HL-60 (cell line): ENCODE results near the gene MEST.

Experiments used
- GABPA ChIP-seq: IDR thresholded peaks from 2 replicates; pipeline ENCODE4 v1.6.1; 2012; ENCODE audit warnings: low read depth
- POLR2AphosphoS5 ChIP-seq: IDR thresholded peaks from 2 replicates; pipeline ENCODE4 v1.6.1; 2012; ENCODE audit warnings: low read depth
- SPI1 ChIP-seq: IDR thresholded peaks from 2 replicates; pipeline ENCODE4 v1.6.1; 2012; ENCODE audit warnings: low read depth, mild to moderate bottlenecking, borderline replicate concordance
- TF ChIP-seq, protein P1 (sequence below): IDR thresholded peaks from one replicate; pipeline ENCODE4 v1.5.1; 2011; ENCODE audit warnings: low read length, control low read depth, inconsistent platforms; ENCODE audit not compliant: insufficient read depth
- TF ChIP-seq, protein P2 (sequence below): IDR thresholded peaks from 2 replicates; pipeline ENCODE4 v1.6.1; 2012; ENCODE audit warnings: low read depth; ENCODE audit not compliant: insufficient replicate concordance

DNA sequence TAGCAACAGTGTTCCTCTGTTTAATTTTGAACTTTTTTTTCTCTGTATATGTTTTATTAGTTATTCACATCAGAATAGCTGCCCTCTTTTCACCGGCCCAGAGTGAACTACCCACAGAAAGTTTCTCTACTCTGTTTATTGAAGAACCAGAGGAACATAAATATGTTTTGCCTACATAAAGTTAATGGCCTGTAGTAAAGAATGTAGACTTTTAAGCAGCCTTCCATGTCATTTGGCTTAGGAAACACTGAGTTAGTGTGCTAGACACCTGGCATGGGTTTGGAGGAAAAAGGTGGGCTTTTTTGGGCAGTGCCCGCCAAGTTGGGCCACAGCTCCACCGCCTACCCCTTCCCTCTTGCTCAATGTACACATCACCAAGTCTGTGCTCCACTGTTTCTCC, 8.9 kb upstream of the MEST start:
- TF ChIP-seq, protein P1, sequence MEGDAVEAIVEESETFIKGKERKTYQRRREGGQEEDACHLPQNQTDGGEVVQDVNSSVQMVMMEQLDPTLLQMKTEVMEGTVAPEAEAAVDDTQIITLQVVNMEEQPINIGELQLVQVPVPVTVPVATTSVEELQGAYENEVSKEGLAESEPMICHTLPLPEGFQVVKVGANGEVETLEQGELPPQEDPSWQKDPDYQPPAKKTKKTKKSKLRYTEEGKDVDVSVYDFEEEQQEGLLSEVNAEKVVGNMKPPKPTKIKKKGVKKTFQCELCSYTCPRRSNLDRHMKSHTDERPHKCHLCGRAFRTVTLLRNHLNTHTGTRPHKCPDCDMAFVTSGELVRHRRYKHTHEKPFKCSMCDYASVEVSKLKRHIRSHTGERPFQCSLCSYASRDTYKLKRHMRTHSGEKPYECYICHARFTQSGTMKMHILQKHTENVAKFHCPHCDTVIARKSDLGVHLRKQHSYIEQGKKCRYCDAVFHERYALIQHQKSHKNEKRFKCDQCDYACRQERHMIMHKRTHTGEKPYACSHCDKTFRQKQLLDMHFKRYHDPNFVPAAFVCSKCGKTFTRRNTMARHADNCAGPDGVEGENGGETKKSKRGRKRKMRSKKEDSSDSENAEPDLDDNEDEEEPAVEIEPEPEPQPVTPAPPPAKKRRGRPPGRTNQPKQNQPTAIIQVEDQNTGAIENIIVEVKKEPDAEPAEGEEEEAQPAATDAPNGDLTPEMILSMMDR = no peak
- no peak for TF ChIP-seq POLR2AphosphoS5
- TF ChIP-seq, protein P2, sequence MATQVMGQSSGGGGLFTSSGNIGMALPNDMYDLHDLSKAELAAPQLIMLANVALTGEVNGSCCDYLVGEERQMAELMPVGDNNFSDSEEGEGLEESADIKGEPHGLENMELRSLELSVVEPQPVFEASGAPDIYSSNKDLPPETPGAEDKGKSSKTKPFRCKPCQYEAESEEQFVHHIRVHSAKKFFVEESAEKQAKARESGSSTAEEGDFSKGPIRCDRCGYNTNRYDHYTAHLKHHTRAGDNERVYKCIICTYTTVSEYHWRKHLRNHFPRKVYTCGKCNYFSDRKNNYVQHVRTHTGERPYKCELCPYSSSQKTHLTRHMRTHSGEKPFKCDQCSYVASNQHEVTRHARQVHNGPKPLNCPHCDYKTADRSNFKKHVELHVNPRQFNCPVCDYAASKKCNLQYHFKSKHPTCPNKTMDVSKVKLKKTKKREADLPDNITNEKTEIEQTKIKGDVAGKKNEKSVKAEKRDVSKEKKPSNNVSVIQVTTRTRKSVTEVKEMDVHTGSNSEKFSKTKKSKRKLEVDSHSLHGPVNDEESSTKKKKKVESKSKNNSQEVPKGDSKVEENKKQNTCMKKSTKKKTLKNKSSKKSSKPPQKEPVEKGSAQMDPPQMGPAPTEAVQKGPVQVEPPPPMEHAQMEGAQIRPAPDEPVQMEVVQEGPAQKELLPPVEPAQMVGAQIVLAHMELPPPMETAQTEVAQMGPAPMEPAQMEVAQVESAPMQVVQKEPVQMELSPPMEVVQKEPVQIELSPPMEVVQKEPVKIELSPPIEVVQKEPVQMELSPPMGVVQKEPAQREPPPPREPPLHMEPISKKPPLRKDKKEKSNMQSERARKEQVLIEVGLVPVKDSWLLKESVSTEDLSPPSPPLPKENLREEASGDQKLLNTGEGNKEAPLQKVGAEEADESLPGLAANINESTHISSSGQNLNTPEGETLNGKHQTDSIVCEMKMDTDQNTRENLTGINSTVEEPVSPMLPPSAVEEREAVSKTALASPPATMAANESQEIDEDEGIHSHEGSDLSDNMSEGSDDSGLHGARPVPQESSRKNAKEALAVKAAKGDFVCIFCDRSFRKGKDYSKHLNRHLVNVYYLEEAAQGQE = no peak
- TF ChIP-seq SPI1 = no peak
- TF ChIP-seq GABPA = no peak
